Upper lobe of right lung (tissue), 1 donor: ENCODE results near the gene PRKCE. TPM values are rescaled to one million over a fixed set of nuclear protein-coding genes. Genes with fewer than 3 reads are reported as not detected.

Experiments used
- ATAC-seq: fragments of 200-7000 bp; cut with Tn5 transposase; one replicate; pipeline ENCODE4 v1.9.1; 2020; ENCODE audit warnings: mild to moderate bottlenecking, moderate library complexity
- DNase-seq: peaks from one replicate; pipeline ENCODE4 v3.0.0-alpha.2; 2020
- H3K27ac ChIP-seq: fragments of 200-600 bp; one replicate; pipeline ENCODE4 v1.8.0; 2022
- H3K27me3 ChIP-seq: fragments of 200-600 bp; one replicate; pipeline ENCODE4 v1.8.0; 2022; ENCODE audit warnings: mild to moderate bottlenecking
- H3K36me3 ChIP-seq: fragments of 200-600 bp; one replicate; pipeline ENCODE4 v1.8.0; 2022
- H3K4me1 ChIP-seq: fragments of 200-600 bp; one replicate; pipeline ENCODE4 v1.8.0; 2022
- H3K4me3 ChIP-seq: fragments of 200-600 bp; one replicate; pipeline ENCODE4 v1.8.0; 2022; ENCODE audit warnings: mild to moderate bottlenecking
- H3K9me3 ChIP-seq: fragments of 200-600 bp; one replicate; pipeline ENCODE4 v1.8.0; 2022
- intact Hi-C: fragments of 100-400 bp; cut with DNase I; formaldehyde crosslinking; loops from one replicate; pipeline ENCODE4 v1.11.0; 2022
- total RNA-seq: library from RNA; stranded (reverse); fragmentation: NEBNext Ultra II Directional; extraction: Animal tissue kit (Norgen Biotek cat#: 25700); gene quantifications from one replicate; pipeline ENCODE4 v1.2.1, GENCODE V29; 2021
- TF ChIP-seq, protein P1 (sequence below): fragments of 200-600 bp; IDR thresholded peaks from one replicate; pipeline ENCODE4 v1.8.0; 2022; ENCODE audit warnings: antibody characterized with exemption
- donor health status: DM: no; HTN: yes; CAD: no; lungs with severe emphysema.

The PRKCE gene
- total RNA-seq, 1 donor from 2014 or later = 65.6 TPM

- Histone ChIP-seq H3K9me3 (no peaks in the 10 kb centered on the region), H3K4me3 (no peak overlapping the region), H3K27me3 (no peaks in the 10 kb centered on the region), H3K27ac (no peak overlapping the region), H3K36me3 (no peaks in the 10 kb centered on the region), H3K4me1 (peaks cover 6% of the 10 kb centered on the region)
- intact Hi-C loops = no loop called here
- TF ChIP-seq, protein P1, sequence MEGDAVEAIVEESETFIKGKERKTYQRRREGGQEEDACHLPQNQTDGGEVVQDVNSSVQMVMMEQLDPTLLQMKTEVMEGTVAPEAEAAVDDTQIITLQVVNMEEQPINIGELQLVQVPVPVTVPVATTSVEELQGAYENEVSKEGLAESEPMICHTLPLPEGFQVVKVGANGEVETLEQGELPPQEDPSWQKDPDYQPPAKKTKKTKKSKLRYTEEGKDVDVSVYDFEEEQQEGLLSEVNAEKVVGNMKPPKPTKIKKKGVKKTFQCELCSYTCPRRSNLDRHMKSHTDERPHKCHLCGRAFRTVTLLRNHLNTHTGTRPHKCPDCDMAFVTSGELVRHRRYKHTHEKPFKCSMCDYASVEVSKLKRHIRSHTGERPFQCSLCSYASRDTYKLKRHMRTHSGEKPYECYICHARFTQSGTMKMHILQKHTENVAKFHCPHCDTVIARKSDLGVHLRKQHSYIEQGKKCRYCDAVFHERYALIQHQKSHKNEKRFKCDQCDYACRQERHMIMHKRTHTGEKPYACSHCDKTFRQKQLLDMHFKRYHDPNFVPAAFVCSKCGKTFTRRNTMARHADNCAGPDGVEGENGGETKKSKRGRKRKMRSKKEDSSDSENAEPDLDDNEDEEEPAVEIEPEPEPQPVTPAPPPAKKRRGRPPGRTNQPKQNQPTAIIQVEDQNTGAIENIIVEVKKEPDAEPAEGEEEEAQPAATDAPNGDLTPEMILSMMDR = no peak
- ATAC-seq = no peak
- DNase-seq = no peak
Observed at GRCh38 chr2:46236006-46236875, 584.8 kb downstream of the PRKCE start.

- DNase-seq (no peak), ATAC-seq (no peak)
- TF ChIP-seq, protein P1 = no peak
- H3K27me3 ChIP-seq = no peaks in the 10 kb centered on the region
- no peaks in the 10 kb centered on the region for H3K9me3 ChIP-seq
- intact Hi-C loops = no loop called here
- no peak overlapping the region for H3K4me3 ChIP-seq
- no peak overlapping the region for H3K27ac ChIP-seq
- H3K4me1 ChIP-seq = no peaks in the 10 kb centered on the region
- H3K36me3 ChIP-seq = no peaks in the 10 kb centered on the region
Observed at GRCh38 chr2:46236876-46237859, 585.7 kb downstream of the PRKCE start.

Other genes starting within 250 kb of the PRKCE start
- 19.2 TPM for gene SRBD1, start 40.4 kb upstream of the PRKCE start, total RNA-seq